ENCODE results near the gene PPP2R5A.
"Not testable (repeated sequence)": the region's sequence is repeated elsewhere in the genome, so short reads cannot be mapped to it uniquely, and the experiment has no call there.

The PPP2R5A gene

DNA sequence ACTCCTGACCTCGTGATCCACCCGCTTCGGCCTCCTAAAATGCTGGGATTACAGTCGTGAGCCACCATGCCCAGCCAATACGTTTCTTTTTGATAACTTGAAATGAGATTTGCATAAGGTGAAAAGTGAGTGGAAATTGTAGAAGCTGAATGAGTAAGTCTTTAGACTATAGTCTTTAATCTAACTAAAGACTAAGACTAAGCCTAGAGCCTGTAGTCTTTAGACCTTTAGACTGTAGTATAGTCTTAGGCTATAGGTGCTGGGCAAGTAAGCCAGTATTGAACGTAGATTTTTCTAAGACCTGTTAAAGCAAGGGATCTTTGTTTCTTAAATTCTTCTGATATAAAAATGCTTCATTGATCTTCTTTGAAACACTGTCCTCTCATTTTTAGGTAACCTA, 12.1 kb downstream of the PPP2R5A start:
- no peak for DNase-seq (ENCODE audit: low read depth in 2 of 2)

DNA sequence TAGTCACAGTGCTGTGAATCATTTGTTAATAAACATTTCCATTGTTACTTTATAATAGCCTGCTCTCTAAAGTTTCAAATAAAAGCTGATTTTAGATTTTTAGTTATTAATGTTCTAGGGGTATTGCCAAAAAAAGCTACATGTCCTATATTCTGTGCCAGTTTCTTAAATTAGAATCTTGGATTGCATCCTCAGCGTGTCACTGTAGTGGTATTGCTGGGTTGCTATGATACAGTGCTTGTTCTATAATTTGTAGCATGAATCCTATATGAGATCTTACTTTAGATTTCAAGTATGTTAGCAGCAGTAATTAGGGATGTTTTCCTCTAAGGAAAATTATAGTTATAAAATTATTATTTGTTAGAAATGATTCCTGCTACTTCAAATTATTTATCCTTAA, 16.4 kb downstream of the PPP2R5A start:
- DNase-seq (ENCODE audit: low read depth in 2 of 2), result no peak

DNA sequence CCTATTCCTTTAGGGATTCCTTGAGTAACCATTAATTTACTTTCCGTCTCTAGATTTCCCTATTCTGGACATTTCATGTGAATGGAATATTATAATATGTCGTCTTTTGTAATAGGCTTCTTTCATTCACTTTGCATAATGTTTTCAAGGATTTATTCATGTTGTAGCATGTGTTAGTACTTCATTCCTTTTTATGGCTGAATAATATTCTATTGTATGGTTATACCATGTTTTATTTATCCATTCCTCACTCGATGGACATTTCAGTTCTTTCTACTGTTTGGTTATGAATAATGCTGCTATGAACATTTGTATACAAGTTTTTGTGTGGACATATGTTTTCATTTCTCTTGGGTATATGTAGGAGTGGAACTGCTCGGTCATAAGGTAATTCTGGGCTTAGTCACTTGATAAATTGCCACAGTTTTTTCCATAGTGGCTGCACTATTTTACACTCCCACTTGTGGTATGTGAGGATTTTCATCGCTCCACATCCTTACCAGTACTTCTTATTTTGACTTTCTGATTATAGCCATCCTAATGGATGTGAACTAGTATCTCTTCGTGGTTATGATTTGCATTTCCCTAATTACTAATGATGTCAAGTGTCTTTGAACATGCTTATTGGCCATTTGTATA, 17.7 kb downstream of the PPP2R5A start:
- DNase-seq (ENCODE audit: low read depth in 2 of 2), result no peak

DNA sequence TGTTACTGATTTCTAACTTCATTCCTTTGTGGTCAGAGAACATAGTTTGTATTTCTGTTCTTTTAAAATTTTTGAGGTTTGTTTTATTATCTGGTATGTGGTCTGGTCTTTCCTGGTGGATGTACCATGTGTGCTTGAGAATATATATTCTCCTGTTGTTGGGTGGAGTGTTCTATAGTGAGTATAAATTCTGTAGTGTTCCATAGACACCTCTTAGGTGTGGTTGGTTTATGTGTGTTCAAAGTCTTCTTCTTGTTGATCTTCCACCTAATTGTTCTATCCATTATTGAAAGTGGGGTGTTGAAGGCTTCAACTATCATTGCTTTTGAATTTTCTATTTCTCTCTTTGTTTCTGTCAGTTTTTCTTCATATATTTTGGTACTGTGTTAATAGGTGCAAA, 20.1 kb downstream of the PPP2R5A start:
- no peak for DNase-seq (ENCODE audit: low read depth in 2 of 2)

DNA sequence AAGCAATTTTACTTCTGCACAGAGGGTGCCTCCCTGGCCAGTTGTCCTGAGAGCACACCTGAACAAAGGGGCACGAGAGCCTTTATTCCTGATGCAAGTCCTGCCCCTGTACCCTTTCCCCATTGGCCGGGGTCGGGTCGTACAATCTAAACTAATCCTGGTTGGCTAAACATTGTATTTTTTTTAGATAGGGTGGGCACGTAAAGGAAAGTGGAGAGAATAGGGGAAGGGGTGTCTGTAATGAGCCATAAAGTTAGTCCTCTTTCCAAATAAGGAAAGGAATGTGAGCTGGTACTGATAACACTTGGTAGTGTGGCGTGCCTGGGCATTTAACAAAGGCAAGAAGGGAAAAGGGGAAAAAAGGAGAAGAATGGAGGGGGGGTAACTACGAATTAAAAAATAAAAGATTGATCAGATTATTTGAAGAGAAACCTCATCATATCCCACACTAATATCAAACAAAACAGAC, 20.8 kb downstream of the PPP2R5A start:
- DNase-seq (ENCODE audit: low read depth in 2 of 2), result not testable (repeated sequence)

DNA sequence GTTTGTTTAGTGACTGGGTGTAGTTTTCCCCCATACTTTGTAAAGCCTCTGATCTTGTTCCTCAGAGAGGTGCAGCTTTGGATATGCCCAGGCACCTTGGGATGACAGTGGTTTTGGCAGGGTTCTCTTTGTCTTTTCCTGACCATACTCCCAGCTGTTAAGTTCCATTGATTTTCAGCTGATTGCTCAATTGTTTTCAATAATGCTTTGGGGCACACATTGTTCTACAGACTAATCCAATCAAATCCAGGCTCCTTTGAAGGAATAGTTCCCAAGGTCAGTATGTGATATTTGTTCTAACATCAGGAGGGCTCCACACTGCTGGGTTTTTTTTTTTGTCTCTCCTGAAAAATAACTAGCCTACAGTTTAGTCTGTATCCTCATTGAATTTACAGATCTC, 24.8 kb downstream of the PPP2R5A start:
- DNase-seq (ENCODE audit: low read depth in 2 of 2), result no peak

DNA sequence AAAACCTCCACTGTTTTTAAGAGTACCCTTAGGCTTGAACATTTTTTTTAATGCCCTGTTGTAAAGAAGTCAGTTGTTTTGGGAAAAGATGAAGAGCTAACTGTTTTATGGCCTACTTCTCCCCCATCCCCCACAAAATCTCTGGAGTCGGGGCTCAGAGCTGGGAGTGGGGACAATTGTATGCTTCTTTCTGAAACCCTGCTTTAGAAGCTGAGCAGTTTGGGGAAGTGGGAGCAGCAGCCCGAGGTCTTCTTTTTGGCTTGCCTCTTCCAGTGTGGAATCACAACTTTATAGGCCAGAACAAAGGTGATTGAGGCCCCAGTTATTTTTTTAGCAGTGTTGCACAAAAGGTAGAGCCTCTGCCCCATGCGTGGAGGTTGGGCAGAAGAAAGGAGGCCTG, 25.2 kb downstream of the PPP2R5A start:
- DNase-seq (ENCODE audit: low read depth in 2 of 2), result no peak

DNA sequence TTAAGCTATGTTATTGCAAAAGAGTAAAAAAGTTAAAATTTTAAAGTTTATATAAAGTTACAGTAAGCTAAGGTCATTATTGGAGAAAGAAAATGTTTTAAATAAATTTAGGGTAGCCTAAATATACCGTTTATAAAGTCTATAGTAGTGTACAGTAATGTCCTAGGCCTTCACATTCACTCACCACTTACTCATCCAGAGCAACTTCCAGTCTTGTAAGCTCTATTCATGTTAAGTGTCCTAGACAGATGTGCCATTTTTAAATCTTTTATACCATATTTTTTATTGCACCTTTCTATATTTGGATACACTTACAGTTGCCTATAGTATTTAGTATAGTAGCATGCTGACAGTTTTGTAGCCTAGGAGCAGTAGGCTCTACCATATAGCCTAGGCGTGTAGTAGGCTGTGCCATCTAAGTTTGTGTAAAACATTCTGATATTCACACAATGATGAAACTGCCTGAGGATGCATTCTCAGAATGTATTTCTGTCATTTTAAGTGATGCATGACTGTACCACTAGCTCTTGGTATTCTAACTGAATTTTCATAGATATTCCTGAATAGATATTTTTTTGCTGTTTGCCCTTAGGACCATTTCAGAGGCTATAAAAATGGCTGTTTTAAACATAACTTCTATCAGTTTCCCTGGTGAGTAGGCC, 26.8 kb downstream of the PPP2R5A start:
- DNase-seq (ENCODE audit: low read depth in 2 of 2), result no peak

DNA sequence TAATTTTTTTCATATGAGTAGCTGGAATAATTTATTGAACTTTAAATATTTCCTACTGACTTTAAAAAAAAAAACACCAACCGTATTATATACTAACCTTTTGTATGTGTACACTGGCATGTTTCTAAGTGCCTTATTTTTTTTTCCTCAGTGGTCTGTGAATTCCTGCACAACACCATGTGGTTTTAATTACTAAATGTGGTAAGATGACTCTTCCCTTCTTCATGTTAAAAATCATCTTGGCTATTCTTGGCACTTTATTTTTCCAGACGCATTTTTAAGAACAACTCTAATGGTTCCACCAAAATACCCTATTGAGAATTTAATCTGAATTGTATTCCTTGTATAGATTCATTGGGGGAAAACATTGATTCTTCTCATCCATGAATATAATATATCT, 28.4 kb downstream of the PPP2R5A start:
- no peak for DNase-seq (ENCODE audit: low read depth in 2 of 2)

DNA sequence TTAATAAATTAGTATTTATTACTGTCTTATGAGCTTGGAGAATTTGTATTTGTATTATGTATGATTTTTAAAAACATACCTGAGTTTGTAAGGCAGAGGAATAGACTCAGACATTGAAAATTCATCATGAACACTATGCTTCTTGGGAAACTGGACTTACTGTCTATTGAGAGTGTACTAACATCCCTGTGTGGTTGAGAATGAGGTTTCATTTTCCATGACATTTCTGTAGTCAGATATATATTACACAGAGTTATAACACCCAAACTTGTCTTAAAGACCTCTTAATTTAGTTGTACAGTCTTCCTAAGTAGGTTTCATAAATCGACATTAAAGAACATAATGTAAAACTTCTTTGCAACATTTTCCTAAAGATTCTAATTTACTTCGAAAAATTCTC, 30.0 kb downstream of the PPP2R5A start:
- no peak for DNase-seq (ENCODE audit: low read depth in 2 of 2)

DNA sequence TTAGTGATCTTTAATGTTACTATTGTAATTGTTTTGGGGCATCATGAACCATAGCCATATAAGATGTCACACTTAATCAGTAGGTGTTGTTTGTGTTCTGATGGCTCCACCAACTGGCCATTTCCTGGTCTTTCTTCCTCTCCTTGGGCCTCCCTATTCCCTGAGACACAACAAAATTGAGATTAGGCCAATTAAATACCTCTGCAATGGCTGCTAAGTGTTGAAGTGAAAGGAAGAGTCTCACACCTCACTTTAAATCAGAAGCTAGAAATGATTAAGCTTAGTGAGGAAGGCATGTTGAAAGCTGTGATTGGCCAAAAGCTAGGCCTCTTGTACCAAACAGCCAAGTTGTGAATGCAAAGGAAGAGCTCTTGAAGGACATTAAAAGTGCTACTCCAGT, 30.7 kb downstream of the PPP2R5A start:
- no peak for DNase-seq (ENCODE audit: low read depth in 2 of 2)

DNA sequence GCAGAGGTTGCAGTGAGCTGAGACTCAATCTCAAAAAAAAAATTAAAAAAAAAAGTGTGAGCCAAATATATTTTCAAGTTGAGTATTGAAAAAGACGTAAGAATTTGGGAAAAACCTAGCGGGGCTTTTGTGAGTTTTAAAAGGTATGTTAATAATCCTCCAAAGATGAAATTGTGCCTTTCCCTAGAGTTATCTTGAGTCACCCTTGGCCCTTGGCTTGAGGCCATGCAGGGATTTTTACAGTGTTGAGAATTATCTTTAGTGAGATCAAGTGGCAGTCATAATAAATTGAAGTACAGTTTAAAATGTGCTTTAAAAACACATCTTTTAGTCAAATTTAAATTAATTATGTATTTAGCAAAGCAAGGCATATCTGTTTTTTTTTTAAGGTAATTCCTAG, 32.7 kb downstream of the PPP2R5A start:
- no peak for DNase-seq (ENCODE audit: low read depth in 2 of 2)

DNA sequence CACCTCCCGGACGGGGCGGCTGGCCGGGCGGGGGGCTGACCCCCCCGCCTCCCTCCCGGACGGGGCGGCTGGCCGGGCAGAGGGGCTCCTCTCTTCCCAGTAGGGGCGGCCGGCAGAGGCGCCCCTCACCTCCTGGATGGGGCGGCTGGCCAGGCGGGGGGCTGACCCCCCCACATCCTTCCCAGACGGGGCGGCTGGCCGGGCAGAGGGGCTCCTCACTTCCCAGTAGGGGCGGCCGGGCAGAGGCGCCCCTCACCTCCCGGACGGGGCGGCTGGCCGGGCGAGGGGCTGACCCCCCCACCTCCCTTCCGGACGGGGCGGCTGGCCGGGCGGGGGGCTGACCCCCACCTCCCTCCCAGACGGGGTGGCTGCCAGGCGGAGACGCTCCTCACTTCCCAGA, 35.8 kb downstream of the PPP2R5A start:
- not testable (repeated sequence) for DNase-seq (ENCODE audit: low read depth in 2 of 2)

DNA sequence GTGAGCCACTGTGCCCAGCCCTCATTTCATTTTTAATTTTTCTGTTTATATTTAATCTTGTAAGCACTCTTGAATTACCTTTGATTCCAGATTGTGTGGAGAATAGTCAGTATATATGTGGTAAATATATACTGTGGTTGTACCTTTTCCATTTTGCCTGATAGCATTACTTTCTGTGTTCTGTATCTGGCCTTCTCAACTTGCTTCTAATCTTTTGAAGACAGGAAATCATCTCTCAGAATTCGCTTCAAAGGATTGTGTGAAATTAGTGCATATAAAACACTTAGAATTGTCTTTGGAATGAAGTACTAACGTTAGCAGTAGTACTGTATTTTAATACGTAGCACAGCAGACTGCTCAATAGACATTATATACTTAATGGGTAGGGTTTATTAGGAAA, 37.9 kb downstream of the PPP2R5A start:
- DNase-seq (ENCODE audit: low read depth in 2 of 2), result no peak

DNA sequence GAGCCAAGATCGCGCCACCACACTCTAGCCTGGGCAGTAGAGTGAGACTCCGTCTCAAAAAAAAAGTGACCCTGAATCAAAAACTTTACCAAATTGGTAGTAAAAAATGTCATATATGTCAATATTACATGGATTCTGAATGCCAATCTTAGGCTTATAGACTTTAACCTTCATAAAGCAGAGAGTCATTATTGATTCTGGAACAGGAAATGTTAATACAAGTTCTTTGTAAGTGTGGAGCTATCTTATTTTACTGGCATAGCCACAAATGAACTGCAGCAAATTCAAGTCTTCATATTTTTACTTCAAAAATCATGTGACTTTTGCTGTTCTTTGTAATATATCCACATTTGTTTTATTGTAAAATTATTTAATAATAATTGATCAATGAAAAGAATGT, 41.3 kb downstream of the PPP2R5A start:
- no peak for DNase-seq (ENCODE audit: low read depth in 2 of 2)

DNA sequence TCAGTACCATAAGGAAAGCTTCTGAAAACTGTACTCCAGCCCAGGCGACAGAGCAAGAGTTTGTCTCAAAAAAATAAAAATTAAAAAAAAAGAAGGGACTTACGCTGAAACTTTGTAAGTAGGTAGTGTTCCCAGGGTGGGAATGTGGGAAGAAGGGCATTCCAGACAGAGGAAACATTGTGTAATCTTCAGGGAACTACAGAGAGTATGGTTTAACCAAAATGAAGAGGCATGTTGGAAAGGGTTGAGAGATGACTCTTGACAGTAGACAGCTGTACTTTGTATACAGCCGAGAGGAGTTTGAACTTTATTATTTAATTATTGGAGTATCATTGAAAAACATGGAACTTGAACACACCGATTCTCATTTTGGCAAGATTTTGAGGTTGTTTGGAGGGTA, 43.0 kb downstream of the PPP2R5A start:
- no peak for DNase-seq (ENCODE audit: low read depth in 2 of 2)

DNA sequence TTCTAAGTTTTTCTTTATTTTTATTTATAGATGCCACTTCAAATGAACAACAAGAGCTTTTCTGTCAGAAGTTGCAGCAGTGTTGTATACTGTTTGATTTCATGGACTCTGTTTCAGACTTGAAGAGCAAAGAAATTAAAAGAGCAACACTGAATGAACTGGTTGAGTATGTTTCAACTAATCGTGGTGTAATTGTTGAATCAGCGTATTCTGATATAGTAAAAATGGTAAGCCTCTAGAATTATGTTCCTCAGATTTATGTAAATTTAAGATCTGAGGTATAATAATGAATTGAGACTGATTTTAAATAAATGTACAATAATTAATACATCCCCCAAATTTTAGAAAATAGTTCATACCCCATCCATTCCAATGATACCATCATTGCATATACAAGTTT, 43.9 kb downstream of the PPP2R5A start:
- no peak for DNase-seq (ENCODE audit: low read depth in 2 of 2)

DNA sequence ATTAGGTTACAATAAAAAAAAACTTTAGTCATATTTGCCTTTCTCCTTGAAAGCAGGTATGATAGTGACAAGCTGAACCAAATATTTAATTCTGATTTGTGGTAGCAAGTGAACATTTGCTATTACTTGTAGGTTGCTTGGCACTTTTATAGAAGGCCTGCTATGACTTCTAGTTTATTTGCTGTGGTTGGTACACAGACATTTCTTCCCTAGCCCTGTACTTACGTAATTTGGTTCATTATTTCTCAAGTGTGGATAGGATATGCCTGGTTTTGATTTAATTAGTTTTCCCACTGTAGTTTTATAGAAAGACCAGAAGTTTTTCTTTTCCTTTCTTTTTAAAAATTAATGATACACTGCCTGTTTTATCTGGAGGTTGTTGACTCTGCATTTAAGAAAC, 55.9 kb downstream of the PPP2R5A start:
- no peak for DNase-seq (ENCODE audit: low read depth in 2 of 2)

DNA sequence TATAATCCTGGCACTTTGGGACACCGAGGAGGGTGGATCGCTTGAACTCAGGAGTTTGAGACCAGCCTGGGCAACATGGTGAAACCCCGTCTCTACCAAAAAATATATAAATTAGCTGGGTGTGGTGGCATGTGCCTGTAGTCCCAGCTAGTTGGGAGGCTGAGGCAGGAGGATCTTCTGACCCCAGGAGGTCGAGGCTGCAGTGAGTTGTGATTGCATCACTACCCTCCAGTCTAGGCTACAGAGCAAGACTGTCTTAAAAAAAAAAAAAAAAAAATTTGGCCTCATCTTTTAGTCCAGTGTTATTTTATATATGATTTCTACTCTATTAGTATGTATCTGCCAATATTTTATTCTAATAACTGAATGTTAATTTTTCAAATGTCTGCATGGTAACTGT, 59.7 kb downstream of the PPP2R5A start:
- DNase-seq (ENCODE audit: low read depth in 2 of 2), result no peak

DNA sequence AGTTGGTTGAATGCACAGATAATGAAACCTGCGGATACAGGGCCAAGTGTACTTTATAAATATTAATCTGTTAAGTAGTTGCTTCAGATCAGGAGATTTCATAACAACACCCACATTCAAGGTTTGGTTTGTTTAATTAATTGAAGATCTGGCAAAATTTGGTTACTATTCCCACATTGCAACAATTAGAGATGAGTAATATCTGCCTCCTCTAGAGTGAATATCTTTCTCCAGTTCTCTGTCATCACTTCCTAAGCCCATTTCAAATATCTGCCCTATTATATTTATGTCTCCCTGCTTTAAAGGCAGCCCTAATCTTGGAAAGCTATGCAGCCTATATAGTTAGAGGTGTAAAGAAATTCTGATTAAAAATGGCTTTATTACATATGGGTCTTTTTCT, 61.4 kb downstream of the PPP2R5A start:
- no peak for DNase-seq (ENCODE audit: low read depth in 2 of 2)

DNA sequence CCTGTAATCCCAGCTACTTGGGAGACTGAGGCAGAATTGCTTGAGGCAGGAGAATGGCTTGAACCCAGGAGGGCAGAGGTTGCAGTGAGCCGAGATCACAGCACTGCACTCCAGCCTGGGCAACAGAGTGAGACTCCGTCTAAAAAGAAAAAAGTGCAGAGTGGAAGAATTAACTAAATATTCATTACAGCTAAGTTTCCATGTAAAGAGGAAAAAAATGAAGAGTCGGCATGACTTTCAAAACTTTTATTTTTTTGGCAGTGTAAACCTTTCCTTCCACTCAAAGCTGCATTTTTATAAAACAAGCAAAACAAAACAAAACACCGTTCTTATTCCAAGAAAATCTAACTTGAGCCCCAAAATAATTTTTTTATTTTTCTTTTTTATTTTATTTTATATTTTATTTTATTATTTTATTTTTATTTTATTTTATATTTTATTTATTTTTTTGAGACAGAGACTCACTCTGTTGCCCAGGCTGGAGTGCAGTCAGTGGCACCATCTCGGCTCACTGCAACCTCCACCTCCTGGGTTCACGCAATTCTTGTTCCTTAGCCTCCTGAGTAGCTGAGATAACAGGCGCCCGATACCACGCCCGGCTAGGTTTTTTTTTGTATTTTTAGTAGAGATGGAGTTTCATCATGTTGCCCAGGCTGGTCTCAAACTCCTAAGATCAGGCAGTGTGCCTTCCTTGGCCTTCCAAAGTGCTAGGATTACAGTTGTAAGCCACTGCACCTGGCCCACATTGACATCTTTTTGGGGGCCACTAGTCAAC, 66.6 kb downstream of the PPP2R5A start:
- DNase-seq (ENCODE audit: low read depth in 2 of 2), result no peak

DNA sequence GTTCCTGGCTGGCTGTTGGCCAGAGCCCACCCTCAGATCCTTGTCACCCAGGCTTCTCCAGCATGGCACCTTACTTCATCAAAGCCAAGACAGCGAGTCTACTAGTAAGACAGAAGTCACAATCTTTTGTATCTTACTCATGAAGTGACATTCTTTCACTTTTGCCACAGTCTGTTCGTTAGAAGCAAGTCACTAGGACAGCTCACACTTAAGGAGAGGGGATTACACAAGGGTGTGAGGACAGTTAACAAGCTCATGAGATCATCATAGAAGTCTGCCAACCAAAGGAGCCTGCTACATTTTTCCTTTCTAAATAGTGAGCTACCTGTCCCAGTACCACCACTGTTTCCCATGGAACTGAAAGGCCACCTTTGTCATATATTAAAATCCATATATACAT, 68.0 kb downstream of the PPP2R5A start:
- DNase-seq (ENCODE audit: low read depth in 2 of 2), result no peak

DNA sequence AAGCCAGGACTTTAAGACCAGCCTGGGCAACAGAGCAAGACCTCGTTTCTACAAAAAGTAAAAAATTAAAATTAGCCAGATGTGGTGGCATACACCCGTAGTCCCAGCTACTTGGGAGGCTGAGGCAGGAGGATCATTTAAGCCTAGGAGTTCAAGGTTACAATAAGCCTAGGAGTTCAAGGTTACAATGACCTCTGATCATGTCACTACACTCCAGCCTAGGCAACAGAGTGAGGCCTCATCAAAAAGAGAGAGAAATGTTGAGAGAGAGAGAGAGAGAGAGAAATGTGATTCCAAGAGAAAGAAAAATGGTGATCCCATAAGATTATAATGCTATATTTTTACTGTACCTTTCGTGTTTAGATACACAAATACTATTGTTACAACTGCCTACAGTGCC, 69.3 kb downstream of the PPP2R5A start:
- no peak for DNase-seq (ENCODE audit: low read depth in 2 of 2)
